ENCODE measurements around the gene SPEG.

SPEG gene

DNA sequence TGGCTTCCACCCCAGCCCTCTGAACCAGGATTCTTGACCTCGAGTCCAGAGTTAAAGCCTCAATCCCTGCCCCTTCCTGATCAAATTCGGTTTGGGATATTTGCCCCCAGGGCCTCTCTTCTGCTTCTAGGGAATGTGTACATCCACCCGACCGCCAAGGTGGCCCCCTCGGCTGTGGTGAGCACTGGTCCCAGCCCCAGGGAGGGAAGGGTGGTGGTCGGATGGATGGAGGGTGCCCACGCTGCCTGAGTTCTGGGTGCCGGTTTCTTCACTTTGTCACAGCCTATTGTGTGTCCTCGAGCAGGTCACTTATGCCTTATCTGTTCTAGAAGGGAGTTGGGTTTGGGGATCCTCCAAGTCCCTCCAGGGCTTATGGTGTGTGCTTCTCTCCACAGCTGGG lies 70.9 kb downstream of the SPEG start:
- Histone ChIP-seq H3K4me3 (replicated peaks; ENCODE audit: insufficient read depth, low read length) (no peak overlapping the region), H3K27me3 (ENCODE audit: insufficient read depth, poor library complexity, severe bottlenecking) (peaks cover 9% of the 10 kb centered on the region), H3K27ac (replicated peaks) (no peak overlapping the region)
- DNase-seq (ENCODE audit: low read depth in 1 of 2, low spot score in 1 of 2) = no peak
- TF ChIP-seq, protein P1, sequence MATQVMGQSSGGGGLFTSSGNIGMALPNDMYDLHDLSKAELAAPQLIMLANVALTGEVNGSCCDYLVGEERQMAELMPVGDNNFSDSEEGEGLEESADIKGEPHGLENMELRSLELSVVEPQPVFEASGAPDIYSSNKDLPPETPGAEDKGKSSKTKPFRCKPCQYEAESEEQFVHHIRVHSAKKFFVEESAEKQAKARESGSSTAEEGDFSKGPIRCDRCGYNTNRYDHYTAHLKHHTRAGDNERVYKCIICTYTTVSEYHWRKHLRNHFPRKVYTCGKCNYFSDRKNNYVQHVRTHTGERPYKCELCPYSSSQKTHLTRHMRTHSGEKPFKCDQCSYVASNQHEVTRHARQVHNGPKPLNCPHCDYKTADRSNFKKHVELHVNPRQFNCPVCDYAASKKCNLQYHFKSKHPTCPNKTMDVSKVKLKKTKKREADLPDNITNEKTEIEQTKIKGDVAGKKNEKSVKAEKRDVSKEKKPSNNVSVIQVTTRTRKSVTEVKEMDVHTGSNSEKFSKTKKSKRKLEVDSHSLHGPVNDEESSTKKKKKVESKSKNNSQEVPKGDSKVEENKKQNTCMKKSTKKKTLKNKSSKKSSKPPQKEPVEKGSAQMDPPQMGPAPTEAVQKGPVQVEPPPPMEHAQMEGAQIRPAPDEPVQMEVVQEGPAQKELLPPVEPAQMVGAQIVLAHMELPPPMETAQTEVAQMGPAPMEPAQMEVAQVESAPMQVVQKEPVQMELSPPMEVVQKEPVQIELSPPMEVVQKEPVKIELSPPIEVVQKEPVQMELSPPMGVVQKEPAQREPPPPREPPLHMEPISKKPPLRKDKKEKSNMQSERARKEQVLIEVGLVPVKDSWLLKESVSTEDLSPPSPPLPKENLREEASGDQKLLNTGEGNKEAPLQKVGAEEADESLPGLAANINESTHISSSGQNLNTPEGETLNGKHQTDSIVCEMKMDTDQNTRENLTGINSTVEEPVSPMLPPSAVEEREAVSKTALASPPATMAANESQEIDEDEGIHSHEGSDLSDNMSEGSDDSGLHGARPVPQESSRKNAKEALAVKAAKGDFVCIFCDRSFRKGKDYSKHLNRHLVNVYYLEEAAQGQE (IDR thresholded peaks at IDR 0.05; ENCODE audit: insufficient replicate concordance, low read depth) = no peak
- TF ChIP-seq, protein P2, sequence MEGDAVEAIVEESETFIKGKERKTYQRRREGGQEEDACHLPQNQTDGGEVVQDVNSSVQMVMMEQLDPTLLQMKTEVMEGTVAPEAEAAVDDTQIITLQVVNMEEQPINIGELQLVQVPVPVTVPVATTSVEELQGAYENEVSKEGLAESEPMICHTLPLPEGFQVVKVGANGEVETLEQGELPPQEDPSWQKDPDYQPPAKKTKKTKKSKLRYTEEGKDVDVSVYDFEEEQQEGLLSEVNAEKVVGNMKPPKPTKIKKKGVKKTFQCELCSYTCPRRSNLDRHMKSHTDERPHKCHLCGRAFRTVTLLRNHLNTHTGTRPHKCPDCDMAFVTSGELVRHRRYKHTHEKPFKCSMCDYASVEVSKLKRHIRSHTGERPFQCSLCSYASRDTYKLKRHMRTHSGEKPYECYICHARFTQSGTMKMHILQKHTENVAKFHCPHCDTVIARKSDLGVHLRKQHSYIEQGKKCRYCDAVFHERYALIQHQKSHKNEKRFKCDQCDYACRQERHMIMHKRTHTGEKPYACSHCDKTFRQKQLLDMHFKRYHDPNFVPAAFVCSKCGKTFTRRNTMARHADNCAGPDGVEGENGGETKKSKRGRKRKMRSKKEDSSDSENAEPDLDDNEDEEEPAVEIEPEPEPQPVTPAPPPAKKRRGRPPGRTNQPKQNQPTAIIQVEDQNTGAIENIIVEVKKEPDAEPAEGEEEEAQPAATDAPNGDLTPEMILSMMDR (IDR thresholded peaks at IDR 0.05; ENCODE audit: insufficient read depth, low read length) = no peak
- no peak for TF ChIP-seq POLR2AphosphoS5 (IDR thresholded peaks at IDR 0.05; ENCODE audit: low read depth)

DNA sequence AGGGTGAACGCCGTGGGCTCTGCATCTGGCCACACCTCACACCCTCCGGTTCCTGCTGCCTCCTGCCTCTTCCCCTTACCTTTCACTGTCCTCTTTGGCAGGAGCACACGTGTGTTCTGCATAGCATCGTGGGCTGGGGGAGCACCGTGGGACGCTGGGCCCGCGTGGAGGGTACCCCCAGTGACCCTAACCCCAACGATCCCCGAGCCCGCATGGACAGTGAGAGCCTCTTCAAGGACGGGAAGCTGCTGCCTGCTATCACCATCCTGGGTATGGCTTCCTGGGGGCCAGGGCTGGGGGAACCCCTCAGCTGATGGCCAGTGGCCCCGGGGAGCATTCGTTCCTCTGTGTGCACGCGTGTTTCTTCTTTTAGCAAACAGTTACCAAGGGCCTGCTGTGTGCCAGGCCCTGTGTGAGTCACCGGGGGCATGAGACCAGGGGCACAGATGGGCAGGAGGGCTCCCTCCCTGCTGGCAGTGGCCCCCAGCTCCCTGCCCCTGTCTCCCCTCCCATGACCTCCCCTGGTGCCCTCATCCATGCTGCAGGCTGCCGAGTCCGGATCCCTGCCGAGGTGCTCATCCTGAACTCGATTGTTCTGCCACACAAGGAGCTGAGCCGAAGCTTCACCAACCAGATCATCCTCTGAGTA lies 71.6 kb downstream of the SPEG start:
- Histone ChIP-seq H3K4me3 (replicated peaks; ENCODE audit: insufficient read depth, low read length) (no peak overlapping the region), H3K27me3 (ENCODE audit: insufficient read depth, poor library complexity, severe bottlenecking) (peaks cover 14% of the 10 kb centered on the region), H3K27ac (replicated peaks) (no peak overlapping the region)
- DNase-seq (ENCODE audit: low read depth in 1 of 2, low spot score in 1 of 2) = no peak
- TF ChIP-seq, protein P2 (IDR thresholded peaks at IDR 0.05; ENCODE audit: insufficient read depth, low read length) = no peak
- no peak for TF ChIP-seq GABPA (IDR thresholded peaks at IDR 0.05; ENCODE audit: low read depth)
- TF ChIP-seq POLR2AphosphoS5 (IDR thresholded peaks at IDR 0.05; ENCODE audit: low read depth) = no peak
- no peak for TF ChIP-seq SPI1 (IDR thresholded peaks at IDR 0.05; ENCODE audit: borderline replicate concordance, low read depth)
- TF ChIP-seq, protein P1 (IDR thresholded peaks at IDR 0.05; ENCODE audit: insufficient replicate concordance, low read depth) = no peak

DNA sequence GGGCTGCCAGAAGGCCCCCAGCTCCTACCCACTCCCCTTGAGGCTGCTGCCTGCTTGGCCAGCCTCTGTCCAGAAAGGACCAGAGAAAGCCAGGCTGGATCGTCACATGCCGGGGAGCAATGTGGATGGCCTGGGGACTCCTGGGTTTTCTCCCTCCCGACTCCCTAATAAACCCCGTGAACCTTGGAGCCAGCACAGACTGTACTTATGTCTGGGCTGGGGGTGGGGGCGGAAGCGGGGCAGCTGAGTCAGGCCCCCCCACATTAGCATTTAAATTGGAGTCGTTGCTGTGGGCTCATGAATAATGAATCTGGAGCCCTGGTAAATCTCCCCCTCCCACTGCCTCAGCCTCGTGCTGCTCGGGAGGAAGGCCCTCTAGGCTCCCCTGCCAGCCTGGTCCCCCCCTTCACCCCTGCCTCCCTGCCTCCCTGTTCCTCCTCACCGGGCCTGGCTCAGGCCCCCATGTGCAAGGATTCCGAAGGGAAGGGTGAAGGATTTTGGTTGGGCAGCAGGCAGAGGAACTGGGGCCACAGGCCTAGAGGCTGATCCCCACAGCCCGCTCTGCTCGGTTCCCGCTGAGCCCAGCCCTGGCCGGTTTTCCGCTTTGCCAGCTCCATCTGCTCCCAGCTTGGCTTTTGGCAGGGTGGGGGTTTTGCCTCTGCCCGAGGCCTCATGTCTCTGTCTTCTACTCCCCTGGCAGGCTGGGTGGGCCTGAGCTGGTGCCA lies 72.3 kb downstream of the SPEG start:
- no peak overlapping the region for H3K4me3 ChIP-seq (replicated peaks; ENCODE audit: insufficient read depth, low read length)
- TF ChIP-seq GABPA (IDR thresholded peaks at IDR 0.05; ENCODE audit: low read depth) (no peak), SPI1 (IDR thresholded peaks at IDR 0.05; ENCODE audit: borderline replicate concordance, low read depth) (no peak), POLR2AphosphoS5 (IDR thresholded peaks at IDR 0.05; ENCODE audit: low read depth) (no peak)
- TF ChIP-seq, protein P2 (IDR thresholded peaks at IDR 0.05; ENCODE audit: insufficient read depth, low read length) = no peak
- TF ChIP-seq, protein P1 (IDR thresholded peaks at IDR 0.05; ENCODE audit: insufficient replicate concordance, low read depth) = no peak
- H3K27me3 ChIP-seq (ENCODE audit: insufficient read depth, poor library complexity, severe bottlenecking) = peaks cover 18% of the 10 kb centered on the region
- no peak overlapping the region for H3K27ac ChIP-seq (replicated peaks)
- DNase-seq (ENCODE audit: low read depth in 1 of 2, low spot score in 1 of 2) = no peak
